GM15510 (cell line): ENCODE data around the gene PPDPF.

Experiments used
- POLR2A ChIP-seq: IDR thresholded peaks from 3 replicates; pipeline ENCODE4 v1.6.1; 2011; ENCODE audit warnings: borderline replicate concordance; ENCODE audit not compliant: insufficient read length; ENCODE audit errors: extremely low read depth

The PPDPF gene

DNA sequence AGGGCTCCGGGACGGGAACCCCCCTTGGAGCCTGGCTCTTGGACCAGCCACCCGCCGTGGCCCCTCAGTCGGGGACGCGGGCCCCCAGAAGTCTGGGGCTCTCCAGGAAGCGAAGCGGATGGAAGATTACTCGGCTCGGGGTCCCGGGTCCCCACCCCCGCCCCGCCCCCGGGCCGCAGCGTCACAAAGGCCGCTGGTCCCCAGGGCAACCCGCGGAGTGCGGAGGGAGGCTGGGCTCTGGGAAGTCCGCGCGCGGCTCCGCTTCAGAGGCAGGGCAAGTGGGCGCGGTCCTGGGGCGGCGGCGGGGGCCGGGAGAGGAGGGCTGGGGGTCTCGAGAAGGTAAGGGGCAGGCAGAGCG, 33.3 kb downstream of the PPDPF start, which contains the start of gene FNDC11:
Gene FNDC11, plus strand, starts transcription at position 227 of the 358 bp plus-strand sequence. CDS start 1,505 bp downstream, outside the sequence.
- TF ChIP-seq POLR2A = no peak

DNA sequence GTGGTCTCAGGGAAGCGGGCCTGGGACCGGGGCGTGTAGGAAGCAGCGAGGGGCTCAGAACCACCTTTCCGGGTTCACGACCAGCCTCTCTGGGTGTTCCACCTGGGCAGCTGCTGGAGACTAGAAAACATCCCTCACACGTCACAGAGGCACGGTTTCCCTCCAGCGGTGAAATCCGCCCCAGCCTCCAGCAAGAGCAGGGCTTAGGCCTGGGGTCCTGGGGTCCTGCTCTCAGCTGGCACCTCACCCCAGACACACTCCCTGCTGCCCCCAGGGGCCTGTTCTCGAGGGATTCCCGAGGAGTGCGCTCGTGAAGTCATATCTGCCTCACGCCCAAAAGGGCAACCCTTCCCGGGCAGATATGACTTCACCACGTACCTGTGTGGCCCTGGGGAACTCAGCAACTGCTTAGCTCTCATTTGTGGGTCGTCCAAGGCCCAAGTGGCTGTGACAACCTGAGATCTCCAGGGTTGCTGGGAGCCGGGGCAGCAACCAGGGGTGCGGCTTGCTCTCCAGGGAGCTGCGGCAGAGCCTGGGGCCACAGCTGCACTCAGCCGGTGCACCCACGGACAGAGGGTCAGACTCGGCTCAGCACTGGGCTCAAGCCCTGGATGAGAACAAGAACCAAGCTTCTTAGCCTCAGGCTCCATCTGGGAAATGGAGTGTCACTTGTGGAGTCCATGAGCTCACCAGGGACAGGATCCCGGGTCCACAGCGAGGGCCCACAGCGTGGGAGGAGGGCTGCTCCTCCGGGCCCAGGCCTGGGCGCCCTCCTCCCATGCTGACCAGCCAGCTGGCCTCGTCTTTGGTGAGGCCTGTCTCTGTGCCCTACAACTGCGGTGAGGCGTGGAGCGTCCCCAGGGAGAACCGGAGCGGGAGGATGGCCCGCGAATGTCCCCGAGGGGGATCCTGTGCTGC, 34.1 kb downstream of the PPDPF start:
- no peak for TF ChIP-seq POLR2A

DNA sequence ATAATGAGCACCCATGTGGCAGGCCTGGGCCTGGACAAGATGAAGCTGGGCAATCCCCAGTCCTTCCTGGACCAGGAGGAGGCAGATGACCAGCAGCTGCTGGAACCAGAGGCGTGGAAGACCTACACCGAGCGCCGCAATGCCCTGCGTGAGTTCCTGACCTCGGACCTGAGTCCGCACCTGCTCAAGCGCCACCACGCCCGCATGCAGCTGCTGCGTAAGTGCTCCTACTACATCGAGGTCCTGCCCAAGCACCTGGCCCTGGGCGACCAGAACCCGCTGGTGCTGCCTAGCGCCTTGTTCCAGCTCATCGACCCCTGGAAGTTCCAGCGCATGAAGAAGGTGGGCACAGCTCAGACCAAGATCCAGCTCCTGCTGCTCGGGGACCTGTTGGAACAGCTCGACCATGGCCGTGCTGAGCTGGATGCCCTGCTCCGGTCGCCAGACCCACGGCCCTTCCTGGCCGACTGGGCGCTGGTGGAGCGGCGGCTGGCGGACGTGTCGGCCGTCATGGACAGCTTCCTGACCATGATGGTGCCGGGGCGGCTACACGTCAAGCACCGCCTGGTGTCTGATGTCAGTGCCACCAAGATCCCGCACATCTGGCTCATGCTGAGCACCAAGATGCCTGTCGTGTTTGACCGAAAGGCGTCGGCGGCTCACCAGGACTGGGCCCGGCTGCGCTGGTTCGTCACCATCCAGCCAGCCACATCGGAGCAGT, 35.3 kb downstream of the PPDPF start:
- TF ChIP-seq POLR2A = no peak

DNA sequence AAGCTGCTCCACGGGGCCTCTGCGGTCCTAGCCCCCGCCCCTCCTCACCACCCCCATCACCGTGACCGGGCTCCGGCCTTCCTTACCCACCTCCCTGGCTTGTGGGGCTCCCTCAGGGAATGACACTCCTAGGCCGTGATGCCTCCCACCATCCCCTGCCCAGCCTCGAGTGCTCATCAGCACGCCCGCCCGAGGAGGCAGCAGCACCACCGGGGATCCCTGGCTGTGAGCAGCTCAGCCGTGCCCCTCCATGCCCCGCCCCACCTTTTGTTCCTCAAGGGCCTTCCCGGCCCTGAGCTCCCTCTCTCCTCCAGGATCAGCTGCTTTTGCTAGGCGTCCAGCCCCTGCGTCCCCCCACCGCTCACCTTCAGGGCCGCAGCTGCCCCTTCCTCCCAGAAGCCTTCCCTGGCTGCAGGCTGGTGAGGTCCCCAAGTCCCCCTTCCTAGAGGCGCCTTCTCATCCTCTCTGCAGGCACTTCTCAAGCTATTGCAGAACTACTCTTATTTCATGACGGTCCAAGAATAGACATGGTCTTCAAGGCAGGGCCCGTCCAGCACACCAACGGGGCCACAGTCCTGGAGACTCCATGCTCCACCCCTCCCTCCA, 36.4 kb downstream of the PPDPF start:
- TF ChIP-seq POLR2A = no peak

DNA sequence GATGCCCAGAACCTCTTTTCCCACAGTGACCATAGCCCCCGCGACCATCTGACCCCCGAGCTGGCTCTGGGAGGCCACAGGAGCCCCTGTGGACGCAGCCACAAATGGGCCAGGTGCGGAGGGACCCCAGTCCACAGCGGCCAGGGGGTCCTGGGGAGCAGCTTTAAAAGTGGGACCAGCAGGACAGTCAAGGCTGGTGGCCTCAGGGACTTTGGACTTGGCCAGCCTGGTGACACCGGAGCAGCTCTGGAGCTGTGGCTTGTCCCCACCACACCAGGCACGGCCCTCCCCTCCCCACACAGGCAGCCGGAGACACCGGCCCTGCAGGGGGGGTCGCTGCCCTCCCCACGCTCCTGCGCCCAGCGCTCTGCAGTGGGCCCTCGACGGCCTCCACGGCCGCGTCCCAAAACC, 36.9 kb downstream of the PPDPF start:
- TF ChIP-seq POLR2A = no peak

DNA sequence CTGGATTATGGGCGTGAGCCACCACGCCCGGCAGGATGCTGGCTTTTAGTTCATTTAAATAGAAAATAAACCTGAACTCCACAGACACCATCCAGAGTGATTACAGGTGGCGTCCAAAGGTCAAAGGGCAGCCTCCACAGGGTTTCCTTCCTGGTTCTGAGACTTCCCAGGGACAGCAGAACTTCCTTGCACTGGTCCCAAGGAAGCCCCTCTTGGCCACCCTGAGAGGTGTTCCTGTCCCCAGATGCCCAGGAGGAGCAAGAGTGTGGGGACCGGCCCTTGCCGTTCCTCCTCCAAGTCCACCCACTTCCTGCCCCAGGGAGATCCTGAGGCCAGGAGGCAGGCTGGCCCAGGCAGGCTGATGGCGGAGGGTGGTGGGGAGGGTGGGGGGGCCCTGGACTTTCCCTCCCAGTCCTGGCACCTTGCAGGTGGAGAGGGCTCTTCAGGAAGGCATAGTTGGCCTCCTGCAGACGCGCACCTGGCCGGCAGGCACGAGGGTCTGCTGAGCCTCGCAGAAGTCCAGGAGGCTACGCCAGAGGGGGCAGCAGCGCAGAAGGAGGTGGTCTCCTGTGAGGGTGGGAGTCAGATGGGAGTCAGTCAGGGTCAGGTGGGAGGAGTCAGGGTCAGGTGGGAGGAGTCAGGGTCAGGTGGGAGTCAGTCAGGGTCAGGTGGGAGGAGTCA, 38.4 kb downstream of the PPDPF start:
- TF ChIP-seq POLR2A = no peak

DNA sequence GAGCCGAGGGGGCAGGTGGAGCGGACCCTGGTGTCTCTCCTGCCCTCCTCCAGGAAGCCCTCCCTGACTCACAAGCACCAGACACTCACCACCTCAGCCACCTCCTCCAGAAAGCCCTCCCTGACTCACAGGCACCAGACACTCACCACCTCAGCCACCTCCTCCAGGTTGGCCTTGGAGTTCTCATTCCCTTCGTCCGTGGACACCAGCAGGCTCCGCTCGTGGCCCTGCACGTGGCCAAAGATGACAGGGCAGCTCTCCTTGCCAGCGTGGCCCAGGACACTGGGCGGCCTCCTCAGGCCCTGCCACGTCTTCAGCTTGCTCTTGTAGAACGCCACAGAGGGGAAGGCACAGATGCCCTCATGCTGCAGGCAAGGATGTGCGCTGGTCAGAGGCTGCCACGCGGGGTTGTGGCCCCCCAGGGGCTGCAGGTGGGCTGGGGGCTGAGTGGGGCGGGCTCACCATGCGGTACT, 39.8 kb downstream of the PPDPF start:
- no peak for TF ChIP-seq POLR2A

DNA sequence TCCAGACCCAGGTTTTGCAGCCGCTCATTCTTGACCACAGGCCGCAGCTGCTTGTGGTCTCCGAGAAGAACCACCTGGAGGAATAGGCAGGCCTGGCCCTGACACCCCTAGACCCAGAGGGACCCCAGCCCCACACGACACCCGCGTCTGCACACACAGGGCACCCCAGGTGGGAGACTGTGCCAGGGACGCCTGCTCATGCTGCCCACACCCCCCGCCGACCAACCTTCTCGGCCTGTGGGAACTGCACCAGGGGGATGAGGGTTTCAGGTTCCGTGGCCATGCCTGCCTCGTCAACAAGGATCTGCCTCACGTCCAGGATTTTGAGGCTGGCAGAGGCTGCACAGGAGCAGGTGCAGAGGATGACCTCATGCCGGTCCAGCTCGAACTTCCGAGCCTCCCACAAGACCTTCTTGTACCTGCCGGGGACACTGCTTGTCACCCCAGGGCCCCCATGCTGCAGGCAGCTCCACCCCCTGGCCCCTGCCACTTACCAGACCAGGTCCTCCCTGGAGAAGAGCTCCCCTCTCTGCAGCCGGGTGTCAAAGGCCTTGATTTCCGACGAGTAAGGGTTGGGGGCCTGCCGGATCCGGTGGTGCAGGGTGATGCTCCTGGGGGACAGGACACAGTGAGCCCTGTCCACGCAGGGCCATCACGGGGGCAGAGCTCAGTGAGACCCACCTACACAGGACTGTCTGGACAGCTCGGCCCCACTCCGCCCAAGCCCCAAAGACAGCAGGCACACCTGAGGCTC, 40.5 kb downstream of the PPDPF start:
- no peak for TF ChIP-seq POLR2A

DNA sequence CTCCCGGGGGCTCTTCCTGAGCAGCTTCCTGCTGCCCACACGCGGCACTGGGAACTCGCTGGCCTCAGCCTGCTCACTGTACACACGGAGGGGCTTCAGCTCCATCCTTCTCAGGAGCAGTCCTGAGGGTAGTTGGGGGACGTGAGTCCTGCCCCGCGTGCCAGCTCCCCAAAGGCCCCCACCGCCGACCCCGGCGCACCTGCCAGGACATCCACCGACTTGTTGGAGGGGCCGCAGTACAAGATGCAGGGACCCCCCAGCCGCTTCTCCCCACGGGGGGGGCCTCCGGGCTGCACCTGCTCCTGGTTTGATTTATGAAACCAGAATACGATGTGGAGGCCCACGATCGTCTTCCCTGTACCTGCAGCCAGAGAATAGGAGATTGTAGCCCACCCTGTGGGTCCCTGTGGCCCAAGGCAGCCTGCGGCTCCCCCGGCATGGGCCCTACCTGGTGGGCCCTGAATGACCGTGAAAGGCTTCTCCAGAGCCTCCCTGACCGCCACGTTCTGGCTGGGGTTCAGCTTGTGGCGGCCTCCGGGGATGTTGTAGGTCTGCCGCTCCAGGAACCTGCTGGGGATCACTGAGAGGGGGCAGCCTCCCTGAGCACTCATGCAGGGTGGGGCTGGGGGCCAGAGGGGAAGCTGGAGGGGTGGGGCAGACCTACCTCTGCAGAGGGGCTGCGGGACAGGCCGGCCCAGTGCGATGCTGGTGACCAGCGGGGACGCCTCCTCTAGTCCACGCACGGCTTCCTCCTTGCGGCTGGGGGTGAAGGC, 41.2 kb downstream of the PPDPF start:
- no peak for TF ChIP-seq POLR2A

DNA sequence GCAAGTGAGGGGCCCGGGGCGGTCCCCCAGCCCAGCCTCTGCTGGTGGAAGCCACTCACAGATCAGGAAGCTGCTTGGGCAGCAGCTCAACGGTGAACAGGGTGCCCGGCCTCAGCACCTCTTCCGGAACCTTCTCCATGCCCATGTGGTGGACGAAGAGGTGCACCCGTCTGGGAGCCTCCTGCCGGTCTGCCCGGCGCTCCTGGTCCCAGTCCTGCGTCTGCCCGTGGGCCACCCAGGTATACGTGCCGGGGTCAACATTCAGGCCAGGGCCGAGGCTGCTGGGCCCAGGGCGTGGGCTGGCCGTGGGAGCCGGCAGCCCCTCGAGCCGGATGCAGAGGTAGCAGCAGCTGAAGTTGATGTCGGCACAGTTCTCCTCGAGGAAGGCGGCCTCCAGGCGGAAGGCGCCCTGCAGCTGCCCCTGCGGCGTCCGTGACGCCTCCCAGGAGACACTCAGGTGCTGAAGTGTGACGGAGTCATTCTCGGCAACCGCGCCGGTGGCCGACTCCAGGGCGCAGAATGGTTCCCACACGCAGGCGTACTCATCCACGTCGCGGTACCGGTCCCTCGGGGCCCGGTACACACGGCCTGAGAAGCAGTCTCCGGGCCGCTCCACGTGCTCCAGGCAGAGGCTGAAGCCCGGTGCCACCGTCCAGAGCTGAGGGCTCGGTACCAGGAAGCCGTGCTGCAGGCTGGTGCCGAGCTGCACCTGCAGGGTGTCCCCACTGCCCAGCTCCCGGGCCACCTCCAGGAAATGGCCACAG, 42.1 kb downstream of the PPDPF start:
- TF ChIP-seq POLR2A = no peak

DNA sequence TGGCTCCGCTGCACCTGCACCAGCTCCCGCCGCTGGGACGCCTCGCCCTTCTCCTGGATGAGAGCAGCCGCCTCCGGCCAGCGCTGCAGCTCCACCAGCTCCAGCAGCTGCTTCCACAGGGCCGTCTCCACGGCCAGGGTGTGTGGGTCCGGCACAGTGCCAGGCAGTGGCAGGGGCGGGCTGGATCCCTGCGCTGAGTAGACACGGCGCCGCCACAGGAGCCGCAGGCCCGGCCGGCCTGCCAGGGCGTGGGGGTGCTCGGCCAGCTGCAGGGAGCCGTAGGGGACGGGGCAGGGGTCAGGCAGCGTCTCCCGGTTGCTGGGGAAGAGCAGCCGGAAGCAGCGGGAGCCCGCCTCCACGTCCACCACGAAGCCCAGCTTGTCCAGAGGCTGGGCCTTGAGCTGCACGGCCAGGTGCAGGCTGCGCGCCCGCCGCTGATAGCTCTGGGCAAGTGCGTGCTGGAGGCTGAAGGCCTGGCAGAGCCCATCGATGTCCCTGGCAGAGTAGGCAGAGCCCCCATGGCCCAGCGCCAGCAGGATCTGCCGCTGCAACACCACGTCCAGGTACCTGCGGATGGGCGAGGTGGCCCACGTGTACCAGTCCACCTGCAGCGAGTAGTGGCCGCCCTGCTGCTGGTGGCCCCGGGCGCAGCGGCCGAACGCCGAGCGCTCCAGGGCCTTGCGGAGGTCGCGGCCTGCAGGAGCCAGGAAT, 42.8 kb downstream of the PPDPF start:
- TF ChIP-seq POLR2A = no peak
